Middle frontal gyrus (tissue), 1 donor: ENCODE measurements around the gene TLE5.
A peak's percentile ranks its signal among the peaks of the same experiment; 100 is the strongest.
"Not testable (repeated sequence)": the region's sequence is repeated elsewhere in the genome, so short reads cannot be mapped to it uniquely, and the experiment has no call there.

ENCODE experiments used
- DNase-seq: peaks from one replicate; pipeline ENCODE4 v3.0.0-alpha.2; 2015; ENCODE audit warnings: low spot score; ENCODE audit errors: extremely low spot score

The TLE5 gene

DNA sequence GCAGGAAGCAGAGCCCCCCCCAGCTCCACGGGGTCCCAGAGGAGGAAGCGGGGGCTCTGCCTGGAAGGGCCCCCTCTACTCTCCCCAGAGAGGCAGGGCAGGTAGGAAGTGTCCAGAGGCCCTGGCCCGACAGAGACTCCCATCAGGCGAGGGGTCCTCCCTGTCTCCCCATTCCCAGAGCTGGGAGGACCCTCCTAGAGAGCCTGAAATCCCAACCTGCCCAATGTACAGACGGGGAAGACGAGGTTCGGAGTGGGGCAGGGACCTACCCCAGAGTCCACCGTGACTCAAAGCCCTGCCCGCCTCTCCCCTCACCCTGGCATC is 34.4 kb downstream of the TLE5 start:
- DNase-seq, result no peak

DNA sequence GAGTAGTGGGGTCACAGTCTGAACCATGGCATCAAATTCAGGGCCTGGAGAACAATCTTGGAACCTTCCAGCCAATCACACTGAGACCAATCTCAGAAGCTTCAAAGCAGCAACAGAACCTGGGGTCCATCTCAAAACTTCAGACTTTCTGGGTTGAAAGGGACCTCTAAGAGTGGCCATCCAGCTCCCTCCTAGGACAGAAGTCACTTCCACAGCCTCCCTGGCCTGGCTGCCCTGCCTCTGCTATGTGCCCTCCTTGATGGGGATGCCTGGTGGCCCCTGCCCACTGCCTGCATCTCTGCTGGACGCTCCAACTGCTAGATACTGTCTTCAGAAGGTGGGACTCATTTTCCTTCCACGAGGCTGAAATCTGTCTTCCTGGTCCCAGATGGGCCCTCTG is 35.0 kb downstream of the TLE5 start:
- no peak for DNase-seq

DNA sequence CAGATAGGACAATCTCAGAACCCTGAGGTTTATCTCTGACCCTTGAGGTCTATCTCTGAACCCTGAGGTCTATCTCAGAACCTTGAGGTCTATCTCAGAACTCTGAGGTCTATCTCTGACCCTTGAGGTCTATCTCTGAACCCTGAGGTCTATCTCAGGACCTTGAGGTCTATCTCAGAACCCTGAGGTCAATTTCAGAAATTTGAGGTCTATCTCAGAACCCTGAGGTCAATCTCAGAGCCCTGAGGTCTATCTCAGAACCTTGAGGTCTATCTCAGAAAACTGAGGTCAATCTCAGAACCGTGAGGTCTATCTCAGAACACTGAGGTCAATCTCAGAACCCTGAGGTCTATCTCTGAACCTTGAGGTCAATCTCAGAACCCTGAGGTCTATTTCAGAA is 35.5 kb downstream of the TLE5 start:
- no peak for DNase-seq

DNA sequence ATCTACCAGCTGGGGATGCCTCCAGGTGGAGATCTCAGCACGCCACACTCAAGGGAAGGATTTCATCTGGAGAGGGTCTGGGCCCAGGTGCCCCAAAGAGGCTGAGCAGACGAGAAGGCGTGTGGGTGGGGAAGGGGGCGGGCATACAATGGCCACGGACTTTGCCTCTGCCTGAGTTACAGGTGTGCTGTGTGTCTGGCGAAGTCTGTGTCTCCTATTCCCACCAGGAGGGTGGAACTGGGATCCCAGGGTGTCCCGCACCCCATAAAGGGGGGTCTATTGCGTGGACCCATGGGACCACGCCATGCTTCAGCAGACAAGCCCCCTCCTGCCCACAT is 36.8 kb downstream of the TLE5 start:
- no peak for DNase-seq

DNA sequence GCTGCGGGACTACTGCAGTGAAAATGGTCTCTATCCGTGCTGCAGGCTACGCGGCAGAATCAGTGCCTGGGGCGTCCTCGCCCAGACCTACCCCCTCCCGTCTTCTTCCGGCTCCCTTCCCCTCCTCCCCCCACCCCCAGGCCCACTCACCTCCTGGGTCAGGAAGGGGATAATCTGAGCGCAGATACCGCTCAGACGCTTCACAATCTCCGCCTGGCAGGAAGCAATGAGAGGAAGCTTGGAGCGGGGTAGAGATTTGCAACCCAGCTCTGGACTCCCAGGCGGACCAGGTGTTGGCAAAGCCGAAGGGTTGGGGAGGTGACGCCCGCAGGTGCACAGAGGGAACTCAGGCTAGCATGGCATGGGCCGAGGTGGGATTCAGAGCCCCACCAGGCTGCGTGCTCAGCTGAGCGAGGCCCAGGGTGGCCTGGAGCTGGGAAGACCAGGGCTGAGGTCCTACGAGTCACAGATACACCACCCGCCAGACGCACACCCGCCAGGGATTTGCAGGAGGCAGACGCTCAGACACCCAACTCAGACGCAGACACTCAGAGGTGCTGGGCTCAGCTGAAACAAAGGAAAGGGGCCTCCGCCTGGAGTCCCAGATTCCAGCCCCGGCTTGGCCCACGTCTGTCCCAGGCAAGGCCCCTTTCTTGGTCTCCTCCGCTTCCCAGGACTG is 37.3 kb downstream of the TLE5 start:
- no peak for DNase-seq

DNA sequence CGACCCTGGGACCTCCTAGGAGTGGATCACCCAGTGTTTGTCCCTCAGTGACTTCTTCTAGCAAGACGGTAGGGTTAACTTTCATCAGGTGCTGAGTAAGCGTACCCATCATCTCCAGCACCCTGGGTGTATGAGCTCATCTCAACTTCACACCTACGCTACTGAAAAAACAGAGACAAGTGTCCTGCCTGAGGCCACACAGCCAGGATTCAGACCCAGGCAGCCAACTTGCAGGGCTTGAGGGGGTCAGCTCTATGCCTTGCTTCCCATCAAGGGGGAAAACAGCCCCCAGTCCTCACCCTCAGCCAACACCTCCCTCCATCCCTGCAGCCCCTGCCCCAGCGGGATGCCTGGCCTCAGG is 37.8 kb downstream of the TLE5 start:
- no peak for DNase-seq

DNA sequence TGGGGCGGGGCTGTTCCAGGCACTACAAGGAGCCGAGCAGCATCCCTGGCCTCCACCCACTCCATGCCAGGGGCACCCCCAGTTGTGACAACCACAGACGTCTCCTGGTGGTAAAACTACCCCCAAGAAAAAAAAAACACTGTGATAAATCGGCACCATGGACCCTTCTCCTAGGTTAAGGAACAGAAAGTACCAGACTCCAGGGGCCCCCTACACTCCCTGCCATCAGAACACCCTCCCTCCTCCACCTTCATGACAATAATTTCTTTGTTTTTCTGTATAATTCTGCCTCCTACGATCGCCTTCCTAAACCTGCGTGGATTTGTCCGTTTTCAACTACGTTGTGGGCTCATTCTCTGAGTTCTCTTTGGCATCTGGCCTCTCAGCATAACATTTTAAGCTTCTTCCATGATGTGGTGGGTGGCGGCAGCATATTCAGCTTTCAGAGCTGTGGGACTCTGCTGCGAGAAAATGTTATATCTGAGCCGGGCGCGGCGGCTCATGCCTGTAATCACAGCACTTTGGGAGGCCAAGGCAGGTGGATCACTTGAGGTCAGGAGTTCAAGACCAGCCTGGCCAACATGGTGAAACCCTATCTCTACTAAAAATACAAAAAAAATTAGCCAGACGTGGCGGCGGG is 41.9 kb downstream of the TLE5 start:
- peak; percentile 14 for DNase-seq

DNA sequence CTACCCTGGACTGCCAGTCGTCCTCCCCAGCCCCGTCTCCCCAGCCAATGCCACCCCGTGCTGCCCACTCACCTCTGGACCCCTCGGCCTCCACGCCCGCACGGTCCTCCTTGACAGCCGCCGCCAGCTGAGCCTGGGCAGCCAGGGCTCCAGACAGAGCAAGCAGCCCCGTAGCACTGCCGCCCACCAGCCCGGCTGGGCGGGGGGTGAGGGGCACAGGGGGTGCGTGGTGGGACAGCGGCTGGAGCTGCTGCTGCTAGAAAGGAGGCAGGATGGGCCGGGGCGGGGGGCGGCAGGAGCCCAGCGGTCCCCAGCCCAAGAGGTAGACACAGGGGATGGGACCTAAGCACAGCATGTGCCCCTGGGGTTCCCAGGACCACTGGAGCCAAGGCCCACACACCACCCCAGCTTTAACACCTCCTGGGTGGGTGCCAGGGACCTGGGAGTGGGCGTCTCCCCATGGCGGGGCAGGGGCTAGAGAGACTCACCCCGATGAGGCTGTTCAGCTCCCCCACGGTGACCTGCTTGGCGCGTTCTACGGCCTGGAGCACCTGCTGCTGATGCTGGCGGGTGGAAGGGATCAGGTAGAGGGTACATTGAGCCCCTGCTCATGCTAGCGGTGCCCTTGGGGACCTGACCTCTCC is 43.0 kb downstream of the TLE5 start:
- no peak for DNase-seq

DNA sequence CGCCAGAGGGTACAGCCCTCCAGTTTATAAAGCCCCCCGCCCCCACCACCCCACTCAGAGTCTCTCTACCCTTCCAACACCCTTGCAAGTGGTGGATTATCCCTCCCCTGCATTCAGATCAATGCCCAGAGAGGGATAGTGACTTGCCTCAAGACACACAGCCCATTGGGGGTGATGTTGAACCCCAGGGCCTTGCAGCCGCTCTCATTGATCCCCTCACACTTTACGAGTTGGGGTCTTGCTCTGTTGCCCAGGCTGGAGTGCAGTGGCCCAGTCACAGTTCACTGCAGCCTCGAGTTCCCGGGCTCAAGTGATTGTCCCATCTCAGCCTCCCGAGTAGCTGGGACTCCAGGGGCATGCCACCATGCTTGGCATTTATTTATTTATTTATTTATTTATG is 44.4 kb downstream of the TLE5 start:
- DNase-seq, result no peak

DNA sequence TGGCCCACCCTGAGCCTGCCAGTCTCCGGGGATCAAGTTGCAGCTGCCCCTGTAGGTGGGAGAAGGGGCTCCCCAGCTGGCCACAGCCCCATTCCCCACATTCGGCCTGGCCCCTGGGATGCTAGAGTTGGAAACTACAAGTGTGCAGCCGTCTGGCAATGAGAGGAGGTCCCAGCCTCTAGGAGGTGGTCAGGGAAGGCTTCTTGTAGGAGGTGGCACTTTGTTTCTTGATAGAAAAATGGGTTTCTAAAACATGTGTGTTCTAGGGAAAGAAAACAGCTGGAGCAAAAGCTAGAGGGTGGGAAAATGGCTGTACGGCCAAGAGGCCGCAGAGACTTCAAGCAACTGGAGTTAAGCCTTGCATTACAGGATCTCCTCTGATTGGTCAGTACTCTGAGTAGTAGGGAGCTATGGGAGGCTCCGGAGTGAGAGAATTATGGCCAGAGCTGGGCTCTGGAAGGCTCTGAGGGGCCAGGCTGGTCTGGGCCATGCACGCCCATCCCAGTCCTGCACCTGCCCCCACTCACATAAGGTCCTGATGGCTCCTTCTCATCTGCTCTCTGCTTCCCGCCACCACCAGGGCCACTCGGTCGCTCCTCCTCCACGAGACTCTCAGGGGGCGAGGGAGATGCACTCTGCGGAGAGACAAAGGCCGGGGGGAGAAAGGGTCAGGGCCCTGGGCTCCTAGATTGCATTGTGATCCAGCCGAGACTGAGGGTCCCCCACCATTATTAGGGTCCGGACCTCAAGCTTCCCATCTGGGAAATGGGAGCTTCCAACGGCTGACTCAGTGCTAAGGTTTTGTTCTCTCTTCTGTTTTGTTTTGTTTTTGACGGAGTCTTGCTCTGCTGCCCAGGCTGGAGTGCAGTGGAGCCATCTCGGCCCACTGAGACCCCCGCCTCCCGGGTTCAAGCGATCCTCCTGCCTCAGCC is 46.9 kb downstream of the TLE5 start:
- DNase-seq, result no peak

DNA sequence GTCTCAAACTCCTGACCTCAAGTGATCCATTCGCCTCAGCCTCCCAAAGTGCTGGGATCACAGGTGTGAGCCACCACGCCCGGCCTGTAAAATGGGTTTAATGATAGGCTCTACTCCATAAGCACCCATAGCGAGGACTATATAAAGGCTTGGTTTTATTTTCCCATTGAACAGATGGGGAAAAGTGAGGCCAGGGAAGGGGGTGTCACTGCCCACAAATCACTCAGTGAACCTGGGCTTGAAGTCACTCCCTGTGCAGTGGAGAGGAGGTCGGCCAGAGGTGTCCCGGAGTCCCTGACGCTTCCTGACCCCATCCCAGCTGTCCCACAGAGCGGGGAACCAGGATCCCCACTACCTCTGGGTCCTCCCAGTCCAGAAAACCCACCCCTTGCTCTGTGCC is 48.2 kb downstream of the TLE5 start:
- no peak for DNase-seq

DNA sequence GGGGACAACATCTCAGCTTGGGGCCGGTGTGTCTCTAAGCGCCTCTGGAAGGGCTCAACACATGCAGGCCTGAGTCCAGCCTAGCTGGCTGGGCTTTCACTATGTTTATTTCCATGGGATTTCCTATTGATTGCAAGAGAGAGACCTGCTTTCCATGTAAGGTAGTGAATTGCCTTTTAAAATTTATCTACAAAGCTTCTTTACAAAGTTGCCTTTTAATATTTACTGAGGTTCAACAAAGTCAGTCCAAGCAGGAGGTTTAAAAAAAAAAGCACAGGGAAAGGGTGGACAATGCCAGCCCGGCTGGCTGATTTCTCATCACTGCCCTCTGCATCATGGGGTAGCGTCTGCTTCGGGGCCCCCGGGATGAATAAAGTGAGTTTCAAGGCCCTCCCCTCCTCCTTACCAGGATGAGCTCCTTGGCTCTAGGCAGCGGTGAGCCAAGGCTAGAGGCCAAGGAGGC is 49.0 kb downstream of the TLE5 start:
- no peak for DNase-seq

DNA sequence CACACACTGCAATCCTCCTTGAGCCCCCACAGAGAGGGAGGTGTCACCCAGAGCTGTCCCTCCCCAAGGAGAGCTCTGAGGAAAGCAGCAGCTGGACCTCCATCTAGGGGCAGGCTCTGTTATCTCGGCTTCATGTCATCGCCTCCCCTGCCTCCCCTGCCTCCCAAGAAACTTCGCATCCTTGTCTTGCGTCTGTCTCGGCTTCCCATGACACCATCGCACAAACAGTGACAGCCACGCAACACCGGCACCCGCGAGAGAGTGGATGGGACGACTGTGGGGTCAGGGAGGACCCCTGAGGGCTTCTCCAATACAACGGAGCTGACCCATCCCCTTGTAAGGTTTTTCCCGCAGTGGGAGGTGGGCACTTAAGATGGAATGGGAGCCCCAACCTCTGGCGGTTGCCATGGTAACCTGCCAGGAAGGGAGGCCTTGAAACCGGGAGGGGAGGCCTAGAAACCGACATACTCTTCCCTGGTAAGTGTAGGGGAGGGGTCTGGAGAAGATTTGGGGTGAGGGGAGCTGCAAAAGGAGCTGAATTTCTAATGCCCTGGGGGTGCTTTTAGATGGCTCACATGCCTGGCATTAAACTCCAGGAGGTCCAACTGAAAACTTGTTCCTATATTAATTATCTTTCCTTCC is 49.6 kb downstream of the TLE5 start:
- no peak for DNase-seq

DNA sequence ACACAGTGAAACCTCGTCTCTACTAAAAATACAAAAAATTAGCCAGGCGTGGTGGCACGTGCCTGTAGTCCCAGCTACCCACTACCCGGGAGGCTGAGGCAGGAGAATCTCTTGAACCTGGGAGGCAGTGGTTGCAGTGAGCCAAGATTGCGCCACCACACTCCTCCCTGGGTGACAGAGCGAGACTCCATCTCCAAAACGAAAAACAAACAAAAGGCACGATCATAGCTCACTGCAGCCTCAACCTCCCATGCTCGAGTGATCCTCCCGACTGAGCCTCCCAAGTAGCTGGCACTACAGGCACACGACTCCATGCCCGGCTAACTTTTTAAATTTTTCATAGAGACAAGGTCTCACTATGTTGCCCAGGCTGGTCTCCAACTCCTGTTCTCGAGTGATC is 50.2 kb downstream of the TLE5 start:
- DNase-seq, result not testable (repeated sequence)

DNA sequence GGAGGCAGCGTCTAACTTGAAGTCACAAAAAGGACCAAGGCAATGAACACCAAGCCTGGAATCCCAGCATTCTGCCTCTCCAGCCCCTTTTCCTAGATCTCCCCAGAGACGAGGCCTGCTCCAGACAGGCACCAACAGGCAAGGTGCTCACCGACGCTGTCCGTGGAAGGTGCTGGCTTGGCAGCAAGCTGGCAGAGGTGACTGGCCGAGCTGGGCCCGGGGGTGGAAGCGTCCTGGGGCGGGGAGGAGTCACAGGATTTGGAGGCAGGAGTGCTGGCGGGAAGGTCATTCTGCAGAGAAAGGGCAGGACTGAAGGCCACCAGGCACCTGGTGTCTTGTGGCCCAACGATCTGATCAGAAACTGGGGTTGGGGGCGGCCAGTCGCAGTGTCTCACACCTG is 51.4 kb downstream of the TLE5 start:
- no peak for DNase-seq

DNA sequence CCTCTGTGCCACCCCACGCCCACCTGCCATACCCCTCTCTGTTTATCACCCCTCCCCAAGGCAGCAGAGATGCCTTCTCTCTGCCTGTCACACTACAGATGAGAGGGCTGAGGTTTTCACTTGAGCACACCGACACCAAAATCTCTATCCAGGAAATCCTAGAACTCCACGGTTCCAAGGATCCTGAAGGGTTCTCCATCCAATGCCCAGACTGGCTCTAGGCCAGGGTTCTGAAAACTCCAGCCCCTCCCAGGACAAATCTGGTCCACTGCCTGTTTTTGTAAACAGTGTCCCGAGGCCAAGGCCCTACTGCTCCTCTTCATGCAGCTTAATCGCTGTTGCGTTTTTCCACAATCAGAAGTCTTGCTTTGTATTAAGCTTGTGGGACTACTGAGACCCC is 53.3 kb downstream of the TLE5 start:
- no peak for DNase-seq

DNA sequence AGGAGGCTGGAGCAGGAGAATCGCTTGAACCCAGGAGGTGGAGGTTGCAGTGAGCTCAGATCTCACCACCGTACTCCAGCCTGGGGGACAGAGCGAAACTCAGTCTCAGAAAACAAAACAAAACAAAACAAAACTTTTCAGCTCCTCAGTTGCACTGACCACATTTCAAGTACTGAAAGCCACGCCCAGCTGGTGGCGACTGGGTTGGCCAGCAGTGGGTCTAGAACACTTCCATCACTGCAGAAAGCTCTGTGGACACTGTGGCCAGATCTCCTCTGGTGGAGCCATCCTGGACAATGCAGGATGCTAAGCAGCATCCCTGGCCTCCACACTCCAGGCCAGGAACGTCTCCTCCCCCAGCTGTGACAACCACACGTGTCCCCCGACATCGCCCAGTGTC is 54.3 kb downstream of the TLE5 start:
- no peak for DNase-seq

DNA sequence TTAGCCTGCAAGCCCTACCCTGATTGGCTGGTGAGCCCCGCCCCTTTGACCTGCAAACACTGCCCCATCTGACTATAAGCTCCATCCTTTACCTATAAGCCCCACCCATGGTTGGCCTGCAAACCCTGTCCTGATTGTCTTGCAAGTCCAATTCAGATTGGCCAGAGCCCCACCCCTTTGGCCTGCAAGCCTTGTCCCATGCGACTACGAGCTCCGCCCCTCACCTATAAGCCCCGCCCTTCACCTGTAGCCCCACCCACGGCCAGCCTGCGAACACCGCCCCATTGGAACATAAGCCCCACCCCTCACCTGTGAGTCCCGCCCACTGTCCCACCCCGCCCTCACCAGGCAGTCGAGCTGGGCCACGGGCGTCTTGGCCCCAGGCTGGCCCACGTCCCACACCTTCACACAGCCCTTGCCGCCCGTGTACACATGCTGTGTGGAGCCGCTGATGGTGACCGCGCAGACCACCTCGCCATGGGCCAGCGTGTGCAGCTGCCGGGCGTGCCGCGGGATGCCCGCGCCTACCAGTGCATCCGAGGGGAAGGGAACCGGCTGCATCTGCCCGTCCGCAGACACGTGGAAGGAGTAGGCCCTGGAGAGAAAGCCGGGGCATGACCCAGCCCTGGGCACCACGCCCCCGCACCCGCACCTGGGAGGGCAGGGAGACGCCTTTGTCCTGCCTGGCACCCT is 56.1 kb downstream of the TLE5 start:
- DNase-seq, result no peak

DNA sequence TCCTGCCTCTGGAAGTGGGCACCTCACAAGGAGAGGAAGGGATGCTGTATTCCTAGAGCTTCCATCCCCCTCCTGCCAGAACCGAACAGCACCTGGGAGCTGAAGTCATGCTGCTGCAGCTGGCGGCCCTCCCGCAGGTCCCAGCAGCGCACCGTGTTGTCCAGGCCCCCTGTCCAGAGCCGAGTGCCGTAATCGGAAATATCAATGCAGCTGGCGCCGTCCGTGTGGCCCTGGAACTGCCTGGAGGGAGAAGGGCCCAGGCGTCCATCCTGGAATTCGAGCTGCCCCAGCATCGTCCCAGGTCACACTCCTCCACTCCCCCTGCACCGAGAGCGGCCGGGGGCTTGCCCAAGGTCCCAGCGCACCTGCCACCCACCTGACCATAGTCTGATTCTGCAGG is 57.0 kb downstream of the TLE5 start:
- no peak for DNase-seq

DNA sequence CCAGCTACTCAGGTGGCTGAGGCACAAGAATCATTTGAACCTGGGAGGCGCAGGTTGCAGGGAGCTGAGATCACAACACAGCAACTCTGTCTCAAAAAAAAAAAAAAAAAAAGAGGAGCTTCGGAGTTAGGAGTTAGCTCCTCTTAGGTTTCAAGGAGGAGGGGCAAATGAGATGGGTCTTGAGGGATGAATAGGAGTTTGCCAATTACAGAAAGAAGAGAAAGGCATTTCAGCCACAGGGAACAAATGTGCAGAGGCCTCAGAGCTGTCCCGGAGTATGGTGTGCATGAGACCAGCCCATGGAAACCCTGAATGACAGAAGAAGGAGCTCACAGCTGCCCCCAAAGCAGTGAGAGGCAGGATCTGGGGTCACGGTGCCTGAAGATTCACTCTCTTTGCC is 57.8 kb downstream of the TLE5 start:
- no peak for DNase-seq

DNA sequence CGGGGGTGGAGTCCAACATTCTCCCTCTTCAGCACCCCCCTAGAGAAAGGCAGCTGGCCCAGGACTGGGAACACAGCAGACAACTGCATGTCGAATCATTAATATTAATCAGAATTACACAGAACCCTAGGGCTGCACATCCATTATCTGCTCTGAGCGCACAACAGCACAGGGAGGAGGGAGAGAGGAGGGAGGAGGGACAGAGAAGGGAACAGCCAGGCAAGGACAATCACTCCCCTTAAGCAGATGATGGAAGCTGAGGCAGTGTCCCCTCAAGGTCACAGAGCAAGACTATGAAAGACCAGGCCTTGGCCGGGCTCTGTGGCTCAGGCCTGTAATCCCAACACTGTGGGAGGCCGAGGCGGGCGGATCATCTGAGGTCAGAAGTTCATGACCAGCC is 59.2 kb downstream of the TLE5 start:
- no peak for DNase-seq
